ENCODE results near the gene P3H2.

GRCh38 chr3:190105876-190106275 is 14.8 kb downstream of the P3H2 start:
- TF ChIP-seq CTCF (IDR thresholded peaks at IDR 0.05) (no peak), POLR2A (IDR thresholded peaks at IDR 0.05) (no peak)
